GM12801 (cell line): ENCODE data around the gene MSL2.

Source experiments
- CTCF ChIP-seq: IDR thresholded peaks from one replicate; pipeline ENCODE4 v1.5.1; 2011; ENCODE audit warnings: control low read depth; ENCODE audit not compliant: insufficient read length; ENCODE audit errors: extremely low read depth

The MSL2 gene

GRCh38 chr3:136196064-136196400, at the start of gene MSL2:
Gene MSL2 (minus strand): TSS chr3:136196335. CDS start chr3:136195113, 1,222 bp downstream.
- no peak for TF ChIP-seq CTCF

GRCh38 chr3:136245691-136246090, 49.6 kb upstream of the MSL2 start:
- no peak for TF ChIP-seq CTCF

GRCh38 chr3:136239094-136239493, 43.0 kb upstream of the MSL2 start:
- TF ChIP-seq CTCF: no peak

GRCh38 chr3:136237961-136238649, 42.0 kb upstream of the MSL2 start:
- TF ChIP-seq CTCF: no peak

GRCh38 chr3:136237103-136237502, 41.0 kb upstream of the MSL2 start:
- no peak for TF ChIP-seq CTCF

- TF ChIP-seq CTCF: no peak
Observed at GRCh38 chr3:136236109-136236508, 40.0 kb upstream of the MSL2 start.

- no peak for TF ChIP-seq CTCF
Observed at GRCh38 chr3:136235545-136235944, 39.4 kb upstream of the MSL2 start.
